ENCODE results near the gene TCEANC2. TPM values are rescaled to one million over a fixed set of nuclear protein-coding genes. Genes with fewer than 3 reads are reported as not detected.

Gene TCEANC2
- total and polyA plus RNA-seq, 2 donors (not counting 3 experiments of a cell fraction or from before 2014, with no cell fraction given) = 3.2 to 6.1 TPM

DNA sequence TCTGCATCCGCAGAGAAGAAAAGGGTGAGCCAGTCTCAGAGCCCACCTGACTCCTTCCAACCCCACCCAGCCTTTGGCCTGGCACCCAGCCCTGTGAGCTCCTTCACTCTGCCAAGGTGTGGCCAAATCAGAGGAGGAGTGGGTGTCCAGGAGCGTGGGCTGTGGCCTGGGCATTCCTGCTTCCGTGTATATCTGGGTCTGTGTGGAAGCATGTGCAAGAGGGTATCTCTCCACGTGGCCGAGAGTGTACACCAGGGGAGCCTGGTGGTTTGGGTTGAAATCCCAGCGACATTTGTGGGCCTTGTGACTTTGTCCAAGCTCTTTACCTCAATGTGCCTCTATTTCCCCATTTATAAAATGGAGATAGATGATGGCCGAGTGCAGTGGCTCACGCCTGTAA, 69.6 kb downstream of the TCEANC2 start:
- Histone ChIP-seq H3K9me1 (replicated peaks; ENCODE audit: control insufficient read depth, extremely low read depth, insufficient read depth, low read length) (no peaks in the 10 kb centered on the region), H3K4me2 (ENCODE audit: insufficient read depth, low read length) (no peak overlapping the region), H3K9me3 (replicated peaks; ENCODE audit: control insufficient read depth, insufficient read depth, low read length) (no peaks in the 10 kb centered on the region), H3K4me3 (replicated peaks in 1 of 3; ENCODE audit: insufficient read depth in 1 of 3, low read depth in 1 of 3, low read length in 3 of 3) (no peak overlapping the region), H3K27me3 (ENCODE audit: control insufficient read depth in 2 of 2, insufficient read depth in 2 of 2, low read length in 2 of 2) (no peaks in the 10 kb centered on the region), H3K27ac (ENCODE audit: insufficient read depth, low read depth, low read length) (no peak overlapping the region), H3K9ac (replicated peaks; ENCODE audit: extremely low read depth, insufficient read depth, low read length) (no peak overlapping the region), H3K4me1 (ENCODE audit: control insufficient read depth, extremely low read depth, insufficient read depth, low read length) (peaks cover 3% of the 10 kb centered on the region), H2AFZ (ENCODE audit: low read depth, low read length) (no peak overlapping the region), H4K20me1 (replicated peaks; ENCODE audit: control insufficient read depth, extremely low read depth, insufficient read depth, low read length) (no peaks in the 10 kb centered on the region), H3K79me2 (ENCODE audit: control insufficient read depth, insufficient read depth, low read length) (no peaks in the 10 kb centered on the region), H3K36me3 (ENCODE audit: control insufficient read depth in 2 of 2, extremely low read depth in 1 of 2, insufficient read depth in 2 of 2, low read length in 2 of 2) (no peaks in the 10 kb centered on the region)
- intact Hi-C loops (cut with micrococcal nuclease) (no loop called here), dilution Hi-C loops (cut with MboI; ENCODE audit: extremely low pct_ligation_motif_present, low sequenced_read_pairs) (no loop called here)
- DNase-seq (ENCODE audit: low read depth, low spot score) = no peak
- TF ChIP-seq GATA2 (IDR thresholded peaks at IDR 0.05; ENCODE audit: insufficient read depth, insufficient read length, low read depth, low read length) (no peak), JUN (IDR thresholded peaks at IDR 0.05; ENCODE audit: borderline replicate concordance, insufficient read depth, insufficient read length, low read depth) (no peak), FOS (IDR thresholded peaks at IDR 0.05; ENCODE audit: borderline replicate concordance, insufficient read depth, low read length) (no peak), EZH2 (IDR thresholded peaks at IDR 0.05; ENCODE audit: borderline replicate concordance, low read depth, low read length, severe bottlenecking) (no peak)
- TF ChIP-seq, protein P1, sequence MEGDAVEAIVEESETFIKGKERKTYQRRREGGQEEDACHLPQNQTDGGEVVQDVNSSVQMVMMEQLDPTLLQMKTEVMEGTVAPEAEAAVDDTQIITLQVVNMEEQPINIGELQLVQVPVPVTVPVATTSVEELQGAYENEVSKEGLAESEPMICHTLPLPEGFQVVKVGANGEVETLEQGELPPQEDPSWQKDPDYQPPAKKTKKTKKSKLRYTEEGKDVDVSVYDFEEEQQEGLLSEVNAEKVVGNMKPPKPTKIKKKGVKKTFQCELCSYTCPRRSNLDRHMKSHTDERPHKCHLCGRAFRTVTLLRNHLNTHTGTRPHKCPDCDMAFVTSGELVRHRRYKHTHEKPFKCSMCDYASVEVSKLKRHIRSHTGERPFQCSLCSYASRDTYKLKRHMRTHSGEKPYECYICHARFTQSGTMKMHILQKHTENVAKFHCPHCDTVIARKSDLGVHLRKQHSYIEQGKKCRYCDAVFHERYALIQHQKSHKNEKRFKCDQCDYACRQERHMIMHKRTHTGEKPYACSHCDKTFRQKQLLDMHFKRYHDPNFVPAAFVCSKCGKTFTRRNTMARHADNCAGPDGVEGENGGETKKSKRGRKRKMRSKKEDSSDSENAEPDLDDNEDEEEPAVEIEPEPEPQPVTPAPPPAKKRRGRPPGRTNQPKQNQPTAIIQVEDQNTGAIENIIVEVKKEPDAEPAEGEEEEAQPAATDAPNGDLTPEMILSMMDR (IDR thresholded peaks at IDR 0.05; ENCODE audit: extremely low read depth in 1 of 2, insufficient read depth in 1 of 2, low read depth in 1 of 2, low read length in 2 of 2) = no peak
- no peak for FAIRE-seq
- BruUV-seq (replicated peaks) = no TSS peak
- ChIA-PET POLR2A (no interaction called here), CTCF (interaction anchor here (0.7 to 7.0 kb wide), 15 partner anchors 9 to 376 kb away, joined by 3 to 122 read pairs (median 4); partner anchors contain the start of genes MRPL37 and SSBP3)

DNA sequence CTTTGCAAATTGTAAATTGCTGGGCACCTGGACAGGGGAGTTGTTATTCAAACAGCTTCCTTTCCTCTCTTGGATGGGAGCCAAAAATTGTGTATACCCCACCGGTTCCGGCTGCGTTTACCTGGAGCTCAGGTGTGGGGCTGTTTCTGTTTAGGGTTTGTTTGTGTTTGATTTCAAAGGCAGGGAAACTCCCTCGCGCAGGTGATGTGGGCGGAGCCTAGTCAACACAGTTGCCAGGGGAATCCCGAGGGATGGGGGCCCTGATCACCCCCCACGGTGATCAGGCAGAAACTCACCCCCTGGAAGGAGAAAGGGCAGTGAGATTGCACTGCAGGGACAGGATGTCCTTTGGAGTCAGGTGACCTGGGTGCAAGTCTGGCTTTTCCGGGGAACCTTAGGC, 71.1 kb downstream of the TCEANC2 start:
- Histone ChIP-seq H2AFZ (ENCODE audit: low read depth, low read length) (no peak overlapping the region), H3K4me3 (replicated peaks in 1 of 3; ENCODE audit: insufficient read depth in 1 of 3, low read depth in 1 of 3, low read length in 3 of 3) (no peak overlapping the region), H3K27ac (ENCODE audit: insufficient read depth, low read depth, low read length) (no peak overlapping the region), H3K4me1 (ENCODE audit: control insufficient read depth, extremely low read depth, insufficient read depth, low read length) (peaks cover 3% of the 10 kb centered on the region), H4K20me1 (replicated peaks; ENCODE audit: control insufficient read depth, extremely low read depth, insufficient read depth, low read length) (no peaks in the 10 kb centered on the region), H3K9ac (replicated peaks; ENCODE audit: extremely low read depth, insufficient read depth, low read length) (no peak overlapping the region), H3K9me3 (replicated peaks; ENCODE audit: control insufficient read depth, insufficient read depth, low read length) (no peaks in the 10 kb centered on the region), H3K4me2 (ENCODE audit: insufficient read depth, low read length) (no peak overlapping the region), H3K9me1 (replicated peaks; ENCODE audit: control insufficient read depth, extremely low read depth, insufficient read depth, low read length) (no peaks in the 10 kb centered on the region), H3K27me3 (ENCODE audit: control insufficient read depth in 2 of 2, insufficient read depth in 2 of 2, low read length in 2 of 2) (no peaks in the 10 kb centered on the region), H3K36me3 (ENCODE audit: control insufficient read depth in 2 of 2, extremely low read depth in 1 of 2, insufficient read depth in 2 of 2, low read length in 2 of 2) (no peaks in the 10 kb centered on the region), H3K79me2 (ENCODE audit: control insufficient read depth, insufficient read depth, low read length) (no peaks in the 10 kb centered on the region)
- dilution Hi-C loops (cut with MboI; ENCODE audit: extremely low pct_ligation_motif_present, low sequenced_read_pairs) (no loop called here), intact Hi-C loops (cut with micrococcal nuclease) (no loop called here)
- no peak for DNase-seq (ENCODE audit: low read depth, low spot score)
- no peak for FAIRE-seq
- no peak for TF ChIP-seq POLR2AphosphoS5 (IDR thresholded peaks at IDR 0.05; ENCODE audit: insufficient read depth, low read depth, low read length)
- TF ChIP-seq FOS (IDR thresholded peaks at IDR 0.05; ENCODE audit: borderline replicate concordance, insufficient read depth, low read length) = no peak
- no peak for TF ChIP-seq JUN (IDR thresholded peaks at IDR 0.05; ENCODE audit: borderline replicate concordance, insufficient read depth, insufficient read length, low read depth)
- TF ChIP-seq, protein P2, sequence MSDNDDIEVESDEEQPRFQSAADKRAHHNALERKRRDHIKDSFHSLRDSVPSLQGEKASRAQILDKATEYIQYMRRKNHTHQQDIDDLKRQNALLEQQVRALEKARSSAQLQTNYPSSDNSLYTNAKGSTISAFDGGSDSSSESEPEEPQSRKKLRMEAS (IDR thresholded peaks at IDR 0.05; ENCODE audit: insufficient read depth, insufficient read length) = no peak
- TF ChIP-seq POLR2A (IDR thresholded peaks at IDR 0.05; ENCODE audit: low read depth, low read length) = no peak
- no peak for TF ChIP-seq MYC (IDR thresholded peaks at IDR 0.05; ENCODE audit: low read depth, low read length)
- no peak for TF ChIP-seq GATA2 (IDR thresholded peaks at IDR 0.05; ENCODE audit: insufficient read depth, insufficient read length, low read depth, low read length)
- TF ChIP-seq, protein P1 (IDR thresholded peaks at IDR 0.05; ENCODE audit: extremely low read depth in 1 of 2, insufficient read depth in 1 of 2, low read depth in 1 of 2, low read length in 2 of 2) = no peak
- no peak for TF ChIP-seq EZH2 (IDR thresholded peaks at IDR 0.05; ENCODE audit: borderline replicate concordance, low read depth, low read length, severe bottlenecking)
- ChIA-PET CTCF (interaction anchor here (1.0 to 7.0 kb wide), 5 partner anchors 9 to 364 kb away, joined by 3 to 122 read pairs (median 8); partner anchors contain the start of genes CYB5RL and MRPL37), POLR2A (no interaction called here)
- no TSS peak for BruUV-seq (replicated peaks)
